HG03135 (cell line): ENCODE results near the gene CYSRT1.

Source experiments
- ATAC-seq: cut with Tn5 transposase; IDR thresholded peaks from one replicate; pipeline ENCODE4 v1.9.1; 2021; ENCODE audit warnings: mild to moderate bottlenecking, moderate library complexity; ENCODE audit not compliant: unreplicated experiment

The CYSRT1 gene

GRCh38 chr9:137223078-137223970, 1.6 kb upstream of the CYSRT1 start:
- ATAC-seq: peak; percentile 68

- no peak for ATAC-seq
Observed at GRCh38 chr9:137225699-137226331, 841 bp downstream of the CYSRT1 start.

- no peak for ATAC-seq
Observed at GRCh38 chr9:137226338-137227053, 1.5 kb downstream of the CYSRT1 start.

GRCh38 chr9:137227054-137227852, 2.3 kb downstream of the CYSRT1 start, which contains the start of gene RNF224:
TSS of gene RNF224 (plus strand) at chr9:137227502. CDS start at chr9:137228336, 834 bp downstream.
- ATAC-seq: no peak

- no peak for ATAC-seq
Observed at GRCh38 chr9:137227853-137228505, 3.0 kb downstream of the CYSRT1 start.

- ATAC-seq: no peak
Observed at GRCh38 chr9:137228506-137228967, 3.6 kb downstream of the CYSRT1 start.

GRCh38 chr9:137228968-137229896, 4.3 kb downstream of the CYSRT1 start:
- no peak for ATAC-seq

- no peak for ATAC-seq
Observed at GRCh38 chr9:137229903-137230704, 5.1 kb downstream of the CYSRT1 start.

- no peak for ATAC-seq
Observed at GRCh38 chr9:137230705-137231371, 5.9 kb downstream of the CYSRT1 start, which contains the start of gene SLC34A3. TSS of gene SLC34A3 (plus strand) at chr9:137230901. CDS start at chr9:137231703, 802 bp downstream.

- no peak for ATAC-seq
Observed at GRCh38 chr9:137231372-137232039, 6.5 kb downstream of the CYSRT1 start.

GRCh38 chr9:137232101-137232500, 7.1 kb downstream of the CYSRT1 start:
- no peak for ATAC-seq

GRCh38 chr9:137232510-137232909, 7.5 kb downstream of the CYSRT1 start:
- no peak for ATAC-seq

- ATAC-seq: no peak
Observed at GRCh38 chr9:137233143-137233980, 8.4 kb downstream of the CYSRT1 start.

GRCh38 chr9:137234055-137234697, 9.2 kb downstream of the CYSRT1 start:
- ATAC-seq: no peak

- no peak for ATAC-seq
Observed at GRCh38 chr9:137234758-137235423, 9.9 kb downstream of the CYSRT1 start.
